GM21825 (cell line): ENCODE data around the gene ABCD4.
"Not testable (repeated sequence)": the region's sequence is repeated elsewhere in the genome, so short reads cannot be mapped to it uniquely, and the experiment has no call there.

ENCODE experiments used
- ATAC-seq: cut with Tn5 transposase; IDR thresholded peaks from one replicate; pipeline ENCODE4 v1.9.1; 2021; ENCODE audit warnings: mild to moderate bottlenecking, moderate library complexity; ENCODE audit not compliant: unreplicated experiment

Gene ABCD4

GRCh38 chr14:74308695-74309094 is 6.0 kb upstream of the ABCD4 start:
- no peak for ATAC-seq

- ATAC-seq: peak; percentile 50
These were observed 544 bp downstream of the ABCD4 start for GRCh38 chr14:74302152-74302628.

- no peak for ATAC-seq
These were observed 1.1 kb downstream of the ABCD4 start for GRCh38 chr14:74301594-74302151.

GRCh38 chr14:74299061-74299545 is 3.6 kb downstream of the ABCD4 start:
- ATAC-seq: no peak

- no peak for ATAC-seq
These were observed 4.7 kb downstream of the ABCD4 start for GRCh38 chr14:74297986-74298385.

- no peak for ATAC-seq
These were observed 6.7 kb downstream of the ABCD4 start for GRCh38 chr14:74296037-74296467.

- ATAC-seq: no peak
These were observed 9.1 kb downstream of the ABCD4 start for GRCh38 chr14:74293606-74294005.

GRCh38 chr14:74292061-74292460 is 10.7 kb downstream of the ABCD4 start:
- no peak for ATAC-seq

GRCh38 chr14:74290415-74290814 is 12.3 kb downstream of the ABCD4 start:
- no peak for ATAC-seq

GRCh38 chr14:74289801-74290200 is 12.9 kb downstream of the ABCD4 start:
- no peak for ATAC-seq

- no peak for ATAC-seq
These were observed 16.0 kb downstream of the ABCD4 start for GRCh38 chr14:74286736-74287135.

GRCh38 chr14:74281069-74281468 is 21.7 kb downstream of the ABCD4 start:
- ATAC-seq: no peak

- ATAC-seq: no peak
These were observed 24.7 kb downstream of the ABCD4 start for GRCh38 chr14:74278080-74278479.

GRCh38 chr14:74275241-74275841 is 27.4 kb downstream of the ABCD4 start:
- no peak for ATAC-seq

GRCh38 chr14:74271365-74271764 is 31.4 kb downstream of the ABCD4 start:
- ATAC-seq: no peak

GRCh38 chr14:74270382-74271177 is 32.2 kb downstream of the ABCD4 start:
- not testable (repeated sequence) for ATAC-seq

- no peak for ATAC-seq
These were observed 35.1 kb downstream of the ABCD4 start for GRCh38 chr14:74267588-74267987.

GRCh38 chr14:74265301-74265965 is 37.3 kb downstream of the ABCD4 start:
- no peak for ATAC-seq

GRCh38 chr14:74263921-74264320 is 38.8 kb downstream of the ABCD4 start:
- ATAC-seq: no peak

- no peak for ATAC-seq
These were observed 39.6 kb downstream of the ABCD4 start for GRCh38 chr14:74263181-74263580.

GRCh38 chr14:74262076-74262475 is 40.7 kb downstream of the ABCD4 start:
- no peak for ATAC-seq
